Kidney capillary endothelial cell (primary cell): ENCODE measurements around the gene ALDH4A1.
A peak's percentile ranks its signal among the peaks of the same experiment; 100 is the strongest.

ENCODE experiments used
- DNase-seq: peaks from one replicate; pipeline ENCODE4 v3.0.0-alpha.2; 2018; ENCODE audit warnings: low spot score

Gene ALDH4A1, protein sequence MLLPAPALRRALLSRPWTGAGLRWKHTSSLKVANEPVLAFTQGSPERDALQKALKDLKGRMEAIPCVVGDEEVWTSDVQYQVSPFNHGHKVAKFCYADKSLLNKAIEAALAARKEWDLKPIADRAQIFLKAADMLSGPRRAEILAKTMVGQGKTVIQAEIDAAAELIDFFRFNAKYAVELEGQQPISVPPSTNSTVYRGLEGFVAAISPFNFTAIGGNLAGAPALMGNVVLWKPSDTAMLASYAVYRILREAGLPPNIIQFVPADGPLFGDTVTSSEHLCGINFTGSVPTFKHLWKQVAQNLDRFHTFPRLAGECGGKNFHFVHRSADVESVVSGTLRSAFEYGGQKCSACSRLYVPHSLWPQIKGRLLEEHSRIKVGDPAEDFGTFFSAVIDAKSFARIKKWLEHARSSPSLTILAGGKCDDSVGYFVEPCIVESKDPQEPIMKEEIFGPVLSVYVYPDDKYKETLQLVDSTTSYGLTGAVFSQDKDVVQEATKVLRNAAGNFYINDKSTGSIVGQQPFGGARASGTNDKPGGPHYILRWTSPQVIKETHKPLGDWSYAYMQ

DNA sequence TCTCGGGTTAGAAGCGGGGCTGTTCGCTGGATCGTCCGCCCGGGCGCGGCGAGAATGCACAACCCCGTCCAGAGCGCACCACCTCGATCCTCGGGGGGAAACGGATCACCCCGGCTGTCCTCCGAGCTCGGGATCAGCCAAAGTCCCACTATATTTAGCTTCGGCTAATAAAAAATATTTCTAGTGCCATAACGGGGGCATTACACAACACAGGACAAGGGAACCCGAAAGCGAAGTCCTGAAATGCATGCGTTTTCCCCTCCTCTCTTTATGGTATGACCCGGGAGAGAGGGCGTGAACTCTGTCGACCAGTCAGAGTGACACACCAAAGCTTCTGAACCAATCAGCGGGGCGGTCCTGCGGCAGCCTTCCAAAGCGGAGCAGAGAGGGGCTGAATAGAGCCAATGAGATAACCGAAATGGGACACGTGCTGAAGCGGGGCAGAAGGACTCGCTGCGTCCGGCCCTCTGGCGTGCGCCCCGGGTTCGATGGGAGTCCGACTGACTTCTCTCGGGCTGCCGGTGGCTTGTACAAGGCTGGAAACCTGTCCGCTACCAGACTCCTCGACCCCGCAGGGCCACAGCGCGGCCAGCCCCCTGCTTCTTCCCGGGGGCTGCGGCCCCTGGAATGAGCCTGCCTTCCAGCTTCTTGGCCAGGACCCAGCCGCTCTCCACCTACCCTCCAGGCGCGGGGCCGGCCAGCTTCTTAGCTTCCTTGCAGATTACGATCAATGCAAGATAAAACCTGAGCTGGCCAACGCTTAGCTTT lies at the start of gene ALDH4A1:
Gene ALDH4A1, minus strand, starts transcription at position 33 of the 768 bp plus-strand sequence. Its CDS starts 32 bp downstream, at position 1.
- DNase-seq, result peak; percentile 99

DNA sequence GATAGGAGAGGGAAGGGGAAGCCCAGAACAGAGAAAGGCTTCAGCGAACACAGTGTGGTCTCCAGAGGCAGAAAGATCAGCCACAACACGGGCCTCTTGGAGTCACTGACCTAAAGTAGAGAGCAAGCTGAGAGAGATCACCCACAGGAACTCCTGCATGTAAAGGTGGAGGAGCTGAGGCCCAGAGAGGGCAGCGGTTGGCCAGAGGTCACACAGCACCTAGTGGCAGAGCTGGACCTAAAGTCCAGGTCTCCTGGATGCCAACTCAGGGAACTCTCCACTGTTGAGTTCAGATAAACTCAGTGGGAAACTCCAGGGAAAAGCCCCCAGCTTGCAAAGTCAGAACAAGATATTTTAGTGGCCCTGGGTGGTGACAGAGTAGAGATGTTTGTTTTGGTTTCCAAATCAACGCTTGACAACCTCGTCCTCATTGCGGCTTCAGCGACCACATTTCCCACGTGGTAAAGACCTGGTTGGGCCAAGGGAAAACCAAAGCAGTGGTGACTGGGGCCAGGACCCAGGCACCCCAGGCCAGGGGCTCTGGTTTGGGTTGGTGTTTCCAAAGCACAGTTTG lies 49.5 kb upstream of the ALDH4A1 start:
- DNase-seq, result no peak

DNA sequence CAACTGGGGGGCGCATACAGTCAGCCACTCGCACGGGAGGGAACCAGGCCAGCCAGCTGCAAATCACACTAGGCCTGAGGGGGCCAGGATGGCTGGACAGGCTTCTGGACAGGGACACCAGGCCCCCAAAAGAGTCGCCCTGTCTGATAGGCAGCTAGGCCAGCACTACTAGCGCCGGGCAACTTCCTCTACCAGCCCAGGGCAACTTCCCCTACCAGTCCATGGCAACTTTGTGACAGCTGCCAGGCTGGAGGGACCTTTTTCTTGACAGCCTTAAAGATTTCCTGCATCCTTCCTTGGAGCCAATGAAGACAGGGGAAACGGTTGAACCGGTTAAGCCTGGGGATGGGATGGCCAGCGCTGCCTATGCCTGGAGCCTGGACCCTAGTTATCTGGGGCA lies 49.1 kb upstream of the ALDH4A1 start:
- DNase-seq, result no peak

DNA sequence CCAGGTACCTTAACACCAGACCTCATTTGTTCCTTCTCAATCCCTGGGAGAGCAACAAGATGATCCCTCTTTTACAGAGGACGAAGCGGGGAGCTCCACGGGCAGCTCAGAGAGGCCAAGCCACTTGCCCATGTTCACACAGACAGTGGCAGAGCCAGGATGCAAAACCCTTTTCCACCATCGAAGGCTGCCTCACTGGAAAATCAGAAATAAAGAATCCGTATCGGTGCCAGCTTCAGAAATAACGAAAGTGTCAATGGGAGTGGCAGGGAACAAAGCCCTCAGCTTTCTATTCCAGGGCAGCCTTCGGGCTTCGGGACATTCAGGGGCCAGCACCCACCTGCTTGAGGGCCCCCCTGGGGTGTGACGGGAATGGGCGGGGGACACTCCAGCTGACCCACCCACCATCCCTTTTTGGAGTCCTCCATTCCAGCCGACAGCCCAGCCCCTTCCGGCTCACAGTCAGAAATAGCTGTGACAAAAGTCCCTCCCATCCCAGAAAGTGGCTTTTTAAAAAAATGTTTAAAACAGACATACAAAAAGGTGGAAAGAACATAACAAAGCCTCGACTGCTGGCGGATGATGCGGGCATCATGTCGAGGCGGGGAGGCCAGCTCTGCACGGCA lies 48.2 kb upstream of the ALDH4A1 start:
- peak; percentile 30 for DNase-seq

DNA sequence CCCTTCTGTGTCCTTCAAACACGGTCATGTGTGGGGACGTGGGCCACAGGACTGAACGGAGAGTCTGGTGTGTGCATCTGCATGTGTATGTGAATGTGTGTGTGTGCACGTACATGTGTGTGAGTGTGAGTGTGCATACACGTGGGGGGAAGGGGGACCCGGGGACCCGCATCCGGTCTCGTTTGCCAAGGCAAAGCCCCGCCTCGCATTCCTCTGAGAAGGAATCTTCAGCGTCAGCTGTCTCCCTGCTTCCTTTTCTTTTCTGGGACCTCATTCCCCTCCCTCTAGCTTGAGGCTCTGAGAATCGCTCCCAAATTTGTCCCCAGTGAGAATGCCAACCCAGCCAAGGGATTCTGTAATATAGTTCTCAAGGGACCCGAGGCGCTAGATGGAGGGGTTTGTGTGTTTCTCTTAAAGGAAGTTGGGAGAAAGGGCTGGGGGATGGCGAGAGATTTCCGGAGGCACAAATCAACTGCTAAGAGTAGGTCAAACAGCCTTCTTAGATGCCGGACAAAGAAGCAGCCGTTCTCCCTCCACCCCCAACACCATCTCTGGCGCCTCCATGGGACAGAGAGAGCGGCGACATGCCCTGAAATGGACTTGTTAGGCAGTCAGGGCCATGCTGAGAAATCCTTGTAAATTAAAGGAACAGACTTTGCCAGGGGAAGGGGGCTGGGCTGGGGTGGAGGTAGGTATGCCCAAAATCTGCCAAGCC lies 47.5 kb upstream of the ALDH4A1 start:
- peak; percentile 63 for DNase-seq

DNA sequence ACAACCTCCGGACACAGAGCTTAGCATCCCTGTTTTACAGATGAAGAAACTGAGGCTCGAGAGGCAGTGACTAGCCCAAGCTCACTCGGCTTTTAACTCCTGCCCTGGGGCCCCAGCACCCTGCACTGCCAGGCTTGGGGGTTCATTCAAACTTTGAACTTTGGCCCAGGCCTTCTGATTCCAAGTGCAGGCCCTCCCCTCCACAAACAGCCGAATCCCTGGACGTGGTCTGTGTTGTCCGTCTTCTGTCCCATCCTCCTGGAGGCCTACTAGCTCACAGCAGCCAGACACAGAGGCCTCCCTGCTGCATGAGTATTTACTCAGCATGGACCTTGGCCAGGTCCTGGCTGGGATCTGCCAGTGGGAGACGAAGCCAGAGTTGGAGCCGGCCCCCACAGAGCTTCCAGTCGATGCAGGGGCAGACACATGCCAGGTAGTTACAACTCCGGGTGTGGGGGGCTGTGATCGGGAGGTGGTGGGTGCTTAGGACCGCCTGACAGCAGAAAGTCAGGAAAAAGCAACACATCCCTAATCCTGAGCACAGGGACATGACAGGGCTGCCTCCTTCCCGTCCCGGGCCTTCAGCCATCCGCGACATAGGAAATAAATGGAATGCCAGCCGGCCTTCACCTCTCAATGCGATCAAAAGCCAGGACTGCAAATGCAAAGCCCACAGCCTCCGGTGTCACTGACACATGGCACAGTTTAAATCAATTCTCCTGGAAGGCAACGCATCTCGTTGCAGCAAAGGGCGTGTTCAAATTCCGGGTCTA lies 46.7 kb upstream of the ALDH4A1 start:
- DNase-seq, result peak; percentile 34

DNA sequence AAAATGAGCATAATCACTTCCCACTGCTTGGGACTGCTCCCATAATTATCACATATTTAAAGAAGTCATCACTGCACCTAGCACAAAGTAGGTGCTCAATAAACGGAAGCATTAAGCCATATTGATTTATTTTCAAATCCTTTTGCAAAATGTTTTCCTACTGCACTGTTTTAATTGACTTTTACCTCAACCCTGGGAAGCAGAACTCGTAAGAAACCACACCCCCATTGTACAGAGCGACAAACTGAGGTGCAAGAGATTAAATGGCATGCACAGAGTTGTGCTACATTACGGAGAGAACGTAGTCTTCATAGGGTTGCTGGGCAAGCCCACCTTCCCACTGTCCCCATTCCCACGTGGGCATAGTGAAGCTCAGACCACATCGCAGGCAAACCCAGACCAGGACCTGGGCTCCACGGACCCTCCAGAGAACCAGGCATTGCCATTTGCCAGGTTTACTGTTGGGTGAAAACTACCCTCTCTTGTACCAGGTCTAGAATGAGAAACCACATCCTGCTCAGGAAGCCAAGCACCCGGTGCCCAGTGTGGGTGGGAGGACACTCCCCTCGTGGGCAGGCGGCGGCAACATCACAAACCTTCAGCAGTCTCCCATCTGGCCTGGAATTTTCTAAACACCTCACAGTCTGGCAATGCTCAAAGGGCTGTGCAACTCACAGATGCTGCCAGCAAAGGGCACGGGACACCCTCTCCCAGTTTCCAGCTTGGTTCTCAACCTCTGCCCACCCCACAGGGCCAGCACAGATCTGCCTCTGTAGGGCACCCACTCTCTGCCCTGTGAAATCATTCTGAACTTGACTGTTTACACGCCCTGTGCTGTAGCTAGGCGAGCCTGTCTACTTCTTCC lies 45.9 kb upstream of the ALDH4A1 start:
- no peak for DNase-seq

DNA sequence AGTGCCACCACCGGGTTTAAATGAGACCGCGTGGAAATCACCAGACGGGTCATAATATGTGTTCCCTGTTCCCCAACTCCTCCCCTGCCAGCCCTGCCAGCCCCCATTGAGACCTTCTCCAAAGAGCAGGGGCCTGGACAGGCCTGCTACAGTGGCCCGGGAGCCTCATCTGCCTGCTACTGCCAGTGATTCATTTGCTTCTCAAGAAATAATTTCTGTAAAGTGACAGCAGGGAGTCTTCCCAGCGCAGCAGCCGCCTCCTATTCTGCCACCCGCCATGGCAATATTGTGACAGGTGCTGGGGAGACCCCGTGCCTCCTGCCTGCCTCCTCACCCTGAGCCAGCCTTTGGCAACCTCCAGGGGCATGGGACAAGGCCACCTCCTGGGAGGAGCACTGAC lies 45.2 kb upstream of the ALDH4A1 start:
- no peak for DNase-seq

DNA sequence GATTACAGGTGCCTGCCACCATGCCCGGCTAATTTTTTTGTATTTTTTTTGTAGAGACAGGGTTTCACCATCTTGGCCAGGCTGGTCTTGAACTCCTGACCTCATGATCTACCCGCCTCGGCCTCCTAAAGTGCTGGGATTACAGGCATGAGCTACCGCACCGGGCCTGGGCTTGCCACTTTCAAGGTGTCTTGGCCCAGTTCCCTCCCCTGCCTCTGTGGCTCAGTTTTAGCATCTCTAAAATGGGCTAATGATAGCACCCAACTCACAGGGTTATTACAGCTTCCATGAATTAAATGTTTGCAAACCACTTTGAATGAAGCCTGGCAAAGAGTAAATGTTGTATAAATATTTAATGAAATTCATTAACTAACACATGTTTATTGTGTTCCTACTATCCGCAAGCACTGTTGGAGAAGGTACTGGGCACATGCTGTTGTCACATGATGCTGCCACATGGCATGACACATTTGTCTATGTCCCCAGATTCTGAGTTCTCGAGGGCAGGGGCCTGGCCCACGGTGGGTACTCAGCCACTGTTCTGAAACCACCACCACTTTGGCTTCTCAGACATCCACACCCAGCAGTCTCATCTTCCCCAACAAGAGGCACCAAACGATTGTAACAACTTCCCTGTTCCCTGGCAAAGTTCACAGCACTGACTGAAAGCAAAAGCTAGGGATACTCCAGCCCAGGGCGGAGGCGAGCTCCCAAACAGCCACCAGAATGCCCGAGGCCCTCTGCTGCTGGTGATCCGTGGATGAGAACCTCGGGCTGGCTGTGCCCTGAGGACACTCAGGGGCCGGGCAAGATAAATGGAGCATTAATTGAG lies 44.4 kb upstream of the ALDH4A1 start:
- no peak for DNase-seq

DNA sequence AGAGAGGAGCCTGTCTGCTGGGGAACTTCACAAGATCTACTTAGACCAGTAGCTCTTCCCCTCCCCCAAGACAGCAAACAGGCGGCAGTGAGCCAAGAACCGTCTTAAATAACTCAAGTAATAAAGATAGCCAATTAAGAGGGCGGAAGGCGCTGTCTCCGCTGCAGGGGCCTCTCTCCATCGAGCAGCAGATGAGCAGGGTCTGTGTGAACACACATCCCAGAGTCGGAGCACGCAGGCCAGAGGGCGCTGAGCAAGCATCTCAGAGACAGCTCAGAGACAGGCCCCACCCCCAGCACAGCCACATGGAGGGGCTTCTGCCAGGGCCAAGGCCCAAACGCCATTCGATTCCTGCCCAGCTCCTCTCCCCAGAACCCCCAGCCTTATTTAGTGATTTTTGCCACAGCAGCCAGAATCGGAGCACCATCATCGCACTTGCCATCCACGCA lies 43.1 kb upstream of the ALDH4A1 start:
- DNase-seq, result peak; percentile 37

DNA sequence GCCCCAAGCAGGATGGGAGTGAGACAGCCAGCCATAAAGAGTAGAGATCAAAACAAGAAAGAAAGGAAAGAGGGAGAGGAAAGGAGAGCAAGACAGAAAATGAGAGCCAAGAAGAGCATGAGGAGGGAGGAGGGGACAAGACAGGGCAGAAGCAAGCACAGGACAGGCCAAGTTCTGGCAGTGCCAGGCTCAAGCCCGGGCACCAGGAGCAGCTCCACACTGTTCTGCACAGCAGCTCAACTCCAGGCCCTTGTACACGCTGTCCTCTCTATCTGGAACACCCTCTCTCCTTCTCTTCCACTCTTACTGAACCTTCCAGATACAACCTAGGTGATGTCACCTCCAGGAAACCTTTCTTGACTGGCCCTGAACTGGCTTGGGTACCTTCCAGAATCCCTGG lies 42.5 kb upstream of the ALDH4A1 start:
- DNase-seq, result no peak

DNA sequence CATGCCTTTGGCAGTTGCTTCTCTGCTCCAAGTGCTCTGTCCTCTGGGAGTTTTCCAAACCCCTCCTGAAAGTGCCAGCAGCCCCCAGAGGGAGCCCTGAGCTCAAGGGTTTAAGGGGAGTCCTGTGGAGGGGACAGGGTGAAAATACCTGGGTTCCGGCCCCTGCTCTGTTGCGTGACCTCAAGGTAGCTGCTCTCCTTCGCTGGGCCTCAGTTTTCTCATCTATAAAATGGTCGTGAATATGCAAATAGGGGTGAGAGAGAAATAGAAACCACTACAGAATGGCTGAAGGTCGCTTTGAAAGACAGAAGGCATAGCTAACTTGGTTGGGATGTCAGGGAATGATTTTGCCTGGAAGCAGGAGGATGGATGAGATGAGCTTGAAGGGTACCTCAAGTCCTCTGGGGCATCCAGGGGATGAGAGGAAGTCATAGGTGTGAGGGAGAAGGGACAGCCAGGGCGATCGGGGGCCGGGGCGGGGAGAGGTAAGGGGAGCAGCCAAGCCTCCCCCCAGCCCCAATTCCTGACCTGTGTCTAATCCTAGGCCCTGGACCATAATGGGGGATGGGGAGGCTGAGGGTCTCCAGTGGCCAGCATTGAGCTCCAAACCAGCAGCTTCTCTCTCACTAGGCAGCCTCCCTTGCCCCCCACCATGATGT lies 41.7 kb upstream of the ALDH4A1 start:
- DNase-seq, result no peak

DNA sequence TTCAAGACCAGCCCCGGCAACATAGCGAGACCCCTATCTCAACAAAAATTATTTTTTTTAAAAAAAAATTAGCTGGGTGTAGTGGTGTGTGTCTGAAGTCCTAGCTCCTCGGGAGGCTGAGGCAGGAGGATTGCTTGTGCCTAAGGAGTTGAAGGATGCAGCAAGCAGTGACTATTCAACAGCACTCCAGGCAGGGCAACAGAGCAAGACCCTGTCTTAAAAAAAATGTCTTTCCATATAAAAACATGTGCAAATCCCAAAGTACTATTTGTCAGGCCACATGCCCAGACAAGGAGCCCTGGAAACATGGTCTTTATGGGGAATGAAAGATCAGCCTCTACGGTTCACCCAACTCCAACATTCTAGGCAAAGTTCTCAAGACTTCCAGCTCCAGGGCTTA lies 40.8 kb upstream of the ALDH4A1 start:
- DNase-seq, result no peak

DNA sequence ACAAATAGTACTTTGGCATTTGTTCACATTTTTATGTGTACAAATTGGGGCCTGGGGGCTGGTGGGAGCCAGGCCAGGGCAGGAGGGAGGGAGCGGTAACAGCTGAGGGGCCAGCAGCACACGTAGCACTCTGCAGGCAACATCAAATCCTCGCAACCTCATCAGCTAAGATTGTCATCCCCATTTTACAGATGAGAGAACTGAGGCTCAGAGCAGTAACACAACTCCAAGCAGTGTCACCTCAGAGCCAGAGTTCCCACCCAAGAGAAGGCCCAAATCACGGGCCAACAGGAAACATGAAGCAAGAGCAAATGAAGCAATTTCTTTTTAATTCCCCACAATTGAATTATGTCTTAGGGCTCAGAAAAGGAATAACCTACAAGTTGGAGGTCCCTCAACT lies 40.0 kb upstream of the ALDH4A1 start:
- DNase-seq, result no peak

DNA sequence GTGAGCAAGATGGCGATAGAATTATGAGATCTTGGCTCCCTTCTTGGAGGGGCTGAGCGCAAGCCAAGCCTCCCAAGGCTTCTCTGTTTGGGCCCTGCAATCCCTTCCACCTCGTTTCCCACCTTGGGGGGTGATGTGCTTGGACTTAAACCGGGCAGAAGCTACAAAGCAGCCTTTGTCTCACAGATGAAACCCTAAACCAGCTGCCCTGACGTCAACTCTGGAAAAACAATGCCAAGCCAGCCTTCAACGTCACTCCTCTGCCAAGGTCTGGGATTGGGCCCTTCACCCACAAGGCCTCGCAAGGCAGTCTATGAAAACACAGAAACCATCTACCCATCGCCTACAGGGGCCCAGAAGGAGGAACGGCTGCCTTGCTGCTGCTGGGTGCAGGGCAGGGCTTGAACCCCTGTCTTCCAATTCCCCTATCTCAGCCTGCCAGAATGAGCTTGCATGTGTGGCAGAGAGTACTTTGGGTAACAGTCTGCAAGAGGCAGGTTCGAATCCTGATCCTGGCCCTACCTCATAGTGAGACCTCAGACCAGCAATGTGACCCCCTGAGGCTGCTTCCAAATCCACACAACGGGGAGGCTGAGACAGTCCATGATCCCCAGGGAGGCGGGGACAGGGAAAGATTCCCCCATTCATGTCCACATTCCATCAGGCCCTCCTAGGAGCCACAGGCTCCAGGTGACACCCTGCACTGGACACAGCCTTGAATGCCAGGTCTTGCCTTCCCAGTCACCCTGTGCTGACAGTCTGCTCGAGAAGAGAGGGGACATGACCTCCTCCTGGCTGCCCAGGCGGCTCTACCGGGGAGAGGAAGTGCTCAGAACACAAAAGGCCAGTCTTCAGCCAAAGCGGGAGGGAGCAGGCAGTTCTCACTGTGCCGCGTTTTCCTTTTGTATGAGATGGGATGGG lies 39.1 kb upstream of the ALDH4A1 start:
- DNase-seq, result peak; percentile 63

DNA sequence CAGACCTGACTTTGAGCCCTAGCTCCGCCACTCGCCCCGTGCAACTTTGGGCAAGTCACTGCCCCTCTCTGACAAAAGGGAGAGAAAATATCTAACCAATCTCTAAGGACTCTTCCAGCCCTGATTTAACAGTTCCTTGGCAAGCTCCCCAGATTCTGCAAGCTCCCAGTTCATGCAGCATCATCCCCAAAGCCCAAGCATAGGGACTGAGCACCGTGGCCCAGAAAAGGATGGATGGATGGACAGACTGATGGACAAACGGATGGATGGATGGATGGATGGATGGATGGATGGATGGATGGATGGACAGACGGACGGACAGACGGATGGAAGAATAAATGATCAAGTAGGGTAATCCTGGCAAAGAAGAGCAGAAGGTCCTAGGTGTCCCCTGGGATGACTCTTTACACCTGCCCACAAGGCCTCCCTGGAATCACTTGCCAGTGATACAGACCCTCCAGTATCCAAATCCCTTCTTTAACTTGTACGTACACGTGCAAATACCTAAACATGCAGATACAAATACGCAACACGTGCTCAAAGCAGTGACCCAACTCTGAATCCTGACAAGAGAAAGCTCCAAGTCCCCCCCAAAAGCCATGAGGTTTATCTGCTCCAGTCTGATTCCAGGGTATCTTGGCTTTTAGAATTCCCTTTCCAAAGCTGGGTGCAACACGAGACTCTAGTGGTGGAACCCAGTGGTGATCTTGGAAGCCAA lies 38.1 kb upstream of the ALDH4A1 start:
- no peak for DNase-seq
